Psoas muscle (tissue), 8 donors: Measurements from ENCODE around the gene ZNF385B. TPM values are rescaled to one million over a fixed set of nuclear protein-coding genes. Genes with fewer than 3 reads are reported as not detected.

Experiments
- ATAC-seq, 4 donors: fragments of 200-7000 bp; cut with Tn5 transposase; one replicate each; pipeline ENCODE4 v1.9.1; 2020; ENCODE audit warnings: moderate library complexity in 3 of 4, mild to moderate bottlenecking in 2 of 4
- DNase-seq, 2 donors: peaks; one replicate each; pipeline ENCODE4 v3.0.0-alpha.2; 2020
- H3K27ac ChIP-seq: fragments of 200-600 bp; one replicate; pipeline ENCODE4 v1.8.0; 2022
- H3K27me3 ChIP-seq, 3 donors: fragments of 200-600 bp in 1 of 3; one replicate each; pipeline versions ENCODE4 v1.6.1 to v1.8.0; 2013 to 2022; ENCODE audit warnings: low read length in 2 of 3, mild to moderate bottlenecking in 2 of 3, moderate library complexity in 1 of 3; ENCODE audit not compliant: insufficient read depth in 3 of 3
- H3K36me3 ChIP-seq, 2 donors: fragments of 200-600 bp in 1 of 2; one replicate each; pipeline versions ENCODE4 v1.6.1 to v1.8.0; 2013 to 2022; ENCODE audit warnings: low read depth in 1 of 2, mild to moderate bottlenecking in 1 of 2, moderate library complexity in 1 of 2; ENCODE audit not compliant: insufficient read depth in 1 of 2
- H3K4me1 ChIP-seq: fragments of 200-600 bp; one replicate; pipeline ENCODE4 v1.8.0; 2022
- H3K4me3 ChIP-seq: fragments of 200-600 bp; one replicate; pipeline ENCODE4 v1.8.0; 2022; ENCODE audit warnings: mild to moderate bottlenecking
- H3K9me3 ChIP-seq: fragments of 200-600 bp; one replicate; pipeline ENCODE4 v1.8.0; 2022
- CTCF ChIP-seq: fragments of 200-600 bp; IDR thresholded peaks from one replicate; pipeline ENCODE4 v1.8.0; 2022; ENCODE audit warnings: antibody characterized with exemption
- WGBS, 3 donors: extraction: QIAGEN DNeasy Blood & Tissue Kit; methylation state at CpG; one replicate each; pipeline versions ENCODE4 v1.1.6 to v1.1.7; 2013; 5-methylcytosine and 5-hydroxymethylcytosine counted together
- intact Hi-C, 2 donors: fragments of 100-400 bp; cut with DNase I; formaldehyde crosslinking; loops; one replicate each; pipeline versions ENCODE4 v1.11.0 to v1.14.2; 2022
- polyA plus RNA-seq, 3 donors: library from polyadenylated mRNA; stranded (reverse); fragments of 200-250 nt; gene quantifications; one replicate each; pipeline ENCODE4 v1.2.3, GENCODE V29; 2013
- total RNA-seq, 4 donors: library from RNA; stranded (reverse); fragmentation: NEBNext Ultra II Directional in 2 of 4; extraction: Animal tissue kit (Norgen Biotek cat#: 25700) in 2 of 4; gene quantifications; one replicate each; pipeline versions ENCODE4 v1.2.1 to v1.2.4, GENCODE V29; 2021 to 2023
- donor health status: healthy with polysubstance abuse.
- donor health status: DM: no; HTN: no; CAD: no; lungs with moderate emphysema.
- donor health status: Bipolar disorder and iron deficiency.
- donor health status: healthy.
- donor health status: DM: yes; HTN: yes; CAD: no.
- donor health status: DM: no; HTN: no; CAD: no.
- donor health status: DM: no; HTN: no; CAD: no.
- donor health status: DM: yes; HTN: yes; CAD: no.

ZNF385B gene
- total and polyA plus RNA-seq, 7 donors = 8.8 to 42.9 (median 18.1) TPM

- Histone ChIP-seq H3K4me3 (no peak overlapping the region), H3K27ac (no peak overlapping the region), H3K27me3 (no peaks in the 10 kb centered on the region), H3K36me3 (no peaks in the 10 kb centered on the region), H3K4me1 (peaks cover 8% of the 10 kb centered on the region), H3K9me3 (no peaks in the 10 kb centered on the region)
- TF ChIP-seq CTCF = no peak
- ATAC-seq (no peak), DNase-seq (no peak)
- intact Hi-C loops = no loop called here
Measured at GRCh38 chr2:179853108-179853507, 8.3 kb downstream of the ZNF385B start.

GRCh38 chr2:179850188-179850587 is 11.2 kb downstream of the ZNF385B start:
- DNase-seq (no peak), ATAC-seq (no peak)
- TF ChIP-seq CTCF = no peak
- Histone ChIP-seq H3K4me3 (no peak overlapping the region), H3K36me3 (no peaks in the 10 kb centered on the region), H3K9me3 (no peaks in the 10 kb centered on the region), H3K4me1 (peaks cover 8% of the 10 kb centered on the region), H3K27me3 (no peaks in the 10 kb centered on the region), H3K27ac (no peak overlapping the region)
- intact Hi-C loops = no loop called here
- WGBS, 3 donors = 76 to 89% (median 83%) methylated on average over 1 of the region's 1 CpG

GRCh38 chr2:179849719-179850118 is 11.7 kb downstream of the ZNF385B start:
- H3K27ac ChIP-seq = no peak overlapping the region
- no peak for DNase-seq
- no peaks in the 10 kb centered on the region for H3K9me3 ChIP-seq
- no peak overlapping the region for H3K4me3 ChIP-seq
- peaks cover 8% of the 10 kb centered on the region for H3K4me1 ChIP-seq
- TF ChIP-seq CTCF = no peak
- ATAC-seq = no peak
- no peaks in the 10 kb centered on the region for H3K36me3 ChIP-seq
- intact Hi-C loops = loop anchor here in 1 of 2 donors (10.0 kb wide), 1 partner anchor 235 kb away; no protein-coding TSS in a partner anchor
- no peaks in the 10 kb centered on the region for H3K27me3 ChIP-seq

GRCh38 chr2:179843541-179843940 is 17.9 kb downstream of the ZNF385B start:
- Histone ChIP-seq H3K9me3 (no peaks in the 10 kb centered on the region), H3K4me3 (no peak overlapping the region), H3K27me3 (no peaks in the 10 kb centered on the region), H3K27ac (no peak overlapping the region), H3K36me3 (no peaks in the 10 kb centered on the region), H3K4me1 (no peaks in the 10 kb centered on the region)
- ATAC-seq = no peak
- TF ChIP-seq CTCF = no peak
- DNase-seq = no peak
- intact Hi-C loops = loop anchor here in 1 of 2 donors (2.0 to 10.0 kb wide), 2 partner anchors 93 to 241 kb away; no protein-coding TSS in a partner anchor

- H3K27me3 ChIP-seq = no peaks in the 10 kb centered on the region
- 29 to 33% (median 33%) methylated on average over 4 of the region's 4 CpGs for WGBS, 3 donors
- DNase-seq = peak in 1 of 2 donors; percentile 11
- no peaks in the 10 kb centered on the region for H3K9me3 ChIP-seq
- peak; percentile 46 for TF ChIP-seq CTCF
- H3K4me1 ChIP-seq = peaks cover 5% of the 10 kb centered on the region
- no peak overlapping the region for H3K27ac ChIP-seq
- ATAC-seq = peak; percentile 59 to 82 (median 72)
- intact Hi-C loops = loop anchor here in 1 of 2 donors (2.0 to 10.0 kb wide), 2 partner anchors 94 to 242 kb away; no protein-coding TSS in a partner anchor
- no peaks in the 10 kb centered on the region for H3K36me3 ChIP-seq
- no peak overlapping the region for H3K4me3 ChIP-seq
Measured at GRCh38 chr2:179842498-179843153, 18.8 kb downstream of the ZNF385B start.
